ENCODE results near the gene ZNF784. TPM values are rescaled to one million over a fixed set of nuclear protein-coding genes. Genes with fewer than 3 reads are reported as not detected.

The ZNF784 gene
- total RNA-seq, 2 experiments from 2014 or later: 3.6 to 3.7 TPM

DNA sequence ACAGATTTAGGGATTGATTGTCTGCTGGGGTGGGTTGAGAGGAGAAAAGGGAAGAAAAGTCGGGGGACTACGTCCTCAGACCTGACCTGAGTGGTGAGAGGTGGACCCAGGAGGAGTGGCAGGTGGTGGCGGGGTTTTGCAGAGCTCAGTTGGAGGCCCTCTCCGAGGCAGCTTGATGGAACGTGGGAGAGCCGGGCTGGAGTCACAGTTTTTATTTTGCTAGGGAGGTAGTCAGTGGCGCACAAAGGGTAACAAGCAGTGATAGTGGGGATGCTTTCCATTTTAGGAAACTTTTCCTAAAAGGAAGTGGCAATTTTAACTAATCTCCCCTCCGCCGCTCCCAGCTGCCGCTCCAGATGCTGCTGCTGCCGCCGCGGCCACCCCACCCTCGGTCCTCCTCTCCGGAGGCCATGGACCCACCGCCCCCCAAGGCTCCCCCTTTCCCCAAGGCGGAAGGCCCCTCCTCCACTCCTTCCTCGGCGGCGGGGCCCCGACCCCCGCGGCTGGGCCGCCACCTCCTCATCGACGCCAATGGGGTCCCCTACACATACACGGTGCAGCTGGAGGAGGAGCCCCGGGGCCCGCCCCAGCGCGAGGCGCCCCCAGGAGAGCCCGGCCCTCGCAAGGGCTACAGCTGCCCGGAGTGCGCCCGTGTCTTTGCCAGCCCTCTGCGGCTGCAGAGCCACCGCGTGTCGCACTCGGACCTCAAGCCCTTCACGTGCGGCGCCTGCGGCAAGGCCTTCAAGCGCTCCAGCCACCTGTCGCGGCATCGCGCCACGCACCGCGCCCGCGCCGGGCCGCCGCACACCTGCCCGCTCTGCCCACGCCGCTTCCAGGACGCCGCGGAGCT is 18.0 kb upstream of the ZNF784 start:
- DNase-seq (peak; percentile 59), ATAC-seq (peak; percentile 25)
- H3K9me3 Mint-ChIP-seq: peaks cover 4% of the 10 kb centered on the region
- H3K27ac Mint-ChIP-seq: peak overlapping the region; percentile 99
- peaks cover 52% of the 10 kb centered on the region for H3K36me3 Mint-ChIP-seq (ENCODE audit: low read depth)
- ChIA-PET CTCF (interaction anchor here (1.0 to 1.9 kb wide), 5 partner anchors 10 to 36 kb away, joined by 3 to 15 read pairs (median 7); partner anchors contain the start of gene U2AF2), POLR2A (interaction anchor here (1.0 to 3.2 kb wide), 11 partner anchors 9 to 62 kb away, joined by 3 to 12 read pairs (median 5); partner anchors contain the start of genes FIZ1, U2AF2, ZNF524 and ZNF579)
- TF ChIP-seq, protein P1, sequence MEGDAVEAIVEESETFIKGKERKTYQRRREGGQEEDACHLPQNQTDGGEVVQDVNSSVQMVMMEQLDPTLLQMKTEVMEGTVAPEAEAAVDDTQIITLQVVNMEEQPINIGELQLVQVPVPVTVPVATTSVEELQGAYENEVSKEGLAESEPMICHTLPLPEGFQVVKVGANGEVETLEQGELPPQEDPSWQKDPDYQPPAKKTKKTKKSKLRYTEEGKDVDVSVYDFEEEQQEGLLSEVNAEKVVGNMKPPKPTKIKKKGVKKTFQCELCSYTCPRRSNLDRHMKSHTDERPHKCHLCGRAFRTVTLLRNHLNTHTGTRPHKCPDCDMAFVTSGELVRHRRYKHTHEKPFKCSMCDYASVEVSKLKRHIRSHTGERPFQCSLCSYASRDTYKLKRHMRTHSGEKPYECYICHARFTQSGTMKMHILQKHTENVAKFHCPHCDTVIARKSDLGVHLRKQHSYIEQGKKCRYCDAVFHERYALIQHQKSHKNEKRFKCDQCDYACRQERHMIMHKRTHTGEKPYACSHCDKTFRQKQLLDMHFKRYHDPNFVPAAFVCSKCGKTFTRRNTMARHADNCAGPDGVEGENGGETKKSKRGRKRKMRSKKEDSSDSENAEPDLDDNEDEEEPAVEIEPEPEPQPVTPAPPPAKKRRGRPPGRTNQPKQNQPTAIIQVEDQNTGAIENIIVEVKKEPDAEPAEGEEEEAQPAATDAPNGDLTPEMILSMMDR (IDR thresholded peaks at IDR 0.05): no peak
- H3K4me1 Mint-ChIP-seq (ENCODE audit: low read depth): peaks cover 51% of the 10 kb centered on the region
- intact Hi-C loops (cut with micrococcal nuclease): no loop called here
- no peaks in the 10 kb centered on the region for H3K27me3 Mint-ChIP-seq
- peak overlapping the region; percentile 82 for H3K4me3 Mint-ChIP-seq

DNA sequence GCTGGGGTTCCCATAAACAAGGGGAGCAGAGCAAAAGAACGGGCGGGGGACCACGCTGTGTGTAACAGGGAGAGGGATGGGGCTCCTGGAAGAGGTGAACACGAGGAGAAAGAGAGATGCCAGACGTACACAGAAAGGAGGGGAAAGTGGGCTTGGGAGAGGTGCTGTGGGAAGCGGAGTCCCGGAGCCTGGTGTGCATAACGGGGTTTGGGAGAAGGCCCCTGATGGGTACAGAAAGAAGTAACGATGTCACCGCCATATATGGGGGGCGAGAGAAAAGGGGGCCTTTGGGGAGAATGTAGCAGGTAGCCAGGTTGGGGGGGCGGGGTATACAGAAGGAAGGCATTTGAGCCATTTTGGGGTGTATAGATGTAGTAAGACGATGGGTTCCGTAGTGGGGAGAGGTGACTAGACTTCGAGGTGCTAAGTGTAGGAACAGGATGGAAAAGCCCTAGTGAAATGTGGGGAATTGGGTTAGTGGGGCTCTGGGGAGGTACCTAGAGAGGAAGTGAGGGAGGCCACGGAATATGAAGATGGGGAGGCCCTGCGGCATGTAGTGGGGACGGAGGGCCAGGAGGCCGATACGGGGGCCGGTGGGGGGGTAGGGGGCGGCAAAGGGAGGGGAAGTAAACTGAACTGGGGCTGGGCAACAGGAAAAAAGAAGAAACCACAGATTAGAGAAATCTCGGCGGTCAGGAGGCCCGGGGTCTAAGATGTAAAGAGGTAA is 17.2 kb upstream of the ZNF784 start:
- peak overlapping the region; percentile 89 for H3K27ac Mint-ChIP-seq
- ATAC-seq (peak; percentile 4), DNase-seq (peak; percentile 62)
- intact Hi-C loops (cut with micrococcal nuclease): no loop called here
- POLR2A ChIA-PET: interaction anchor here (1.0 to 3.2 kb wide), 7 partner anchors 11 to 42 kb away, joined by 4 to 12 read pairs (median 6); partner anchors contain the start of genes FIZ1, U2AF2, ZNF524 and ZNF865
- H3K4me1 Mint-ChIP-seq (ENCODE audit: low read depth): peaks cover 51% of the 10 kb centered on the region
- CTCF ChIA-PET: interaction anchor here (1.6 to 1.9 kb wide), 4 partner anchors 9 to 35 kb away, joined by 6 to 15 read pairs (median 10); partner anchors contain the start of gene U2AF2
- peaks cover 49% of the 10 kb centered on the region for H3K36me3 Mint-ChIP-seq (ENCODE audit: low read depth)
- TF ChIP-seq, protein P1 (IDR thresholded peaks at IDR 0.05): no peak
- H3K4me3 Mint-ChIP-seq: peak overlapping the region; percentile 82
- peaks cover 4% of the 10 kb centered on the region for H3K9me3 Mint-ChIP-seq
- no peaks in the 10 kb centered on the region for H3K27me3 Mint-ChIP-seq

DNA sequence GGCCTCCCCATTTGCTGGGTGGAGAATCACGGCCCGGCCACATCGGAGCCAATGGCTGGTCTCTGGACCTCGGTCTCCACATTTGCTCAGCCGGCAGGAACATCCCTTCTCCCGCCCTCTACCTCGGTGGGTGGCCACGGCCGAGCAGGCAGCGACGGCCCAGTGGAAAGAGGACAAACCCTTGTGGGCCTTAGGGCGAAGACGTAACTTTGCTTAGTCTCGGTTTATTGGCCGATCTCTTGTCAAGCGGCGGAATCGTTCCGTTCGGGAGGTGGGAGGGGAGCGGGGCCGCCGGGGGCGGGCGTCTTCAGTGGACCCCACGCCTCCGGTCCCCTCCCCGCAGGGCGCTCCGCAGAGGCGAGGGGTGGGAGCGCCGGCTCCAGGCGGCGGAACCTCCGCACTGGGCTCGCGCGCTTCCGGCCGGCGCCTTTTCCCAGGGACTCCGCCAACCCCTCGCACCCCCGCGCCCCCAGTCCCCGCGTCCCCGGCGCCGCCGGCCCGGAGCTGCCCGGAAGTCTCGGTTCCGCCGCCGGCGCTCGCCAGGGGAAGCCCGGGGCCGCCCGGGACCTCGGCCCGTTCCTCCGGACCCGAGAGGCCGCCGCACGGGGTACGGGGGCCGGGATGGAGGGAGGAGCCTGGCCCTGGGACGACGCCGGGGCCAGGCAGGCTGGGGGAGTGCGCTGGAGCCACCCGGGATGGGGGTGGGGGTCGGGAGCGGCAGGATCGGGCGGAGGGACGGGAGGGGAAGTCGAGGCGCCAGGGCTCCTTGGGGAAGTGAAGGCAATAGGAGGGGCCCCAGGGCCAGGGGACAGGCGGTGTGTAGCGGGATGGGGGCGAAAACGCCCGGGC is 16.4 kb upstream of the ZNF784 start, which contains the start of gene ZNF580:
TSS of gene ZNF580 (plus strand) at position 426 of the 849 bp plus-strand sequence. CDS start 1,507 bp downstream, outside the sequence.
- Mint-ChIP-seq H3K4me3 (peak within 1 kb of the TSS; percentile 82), H3K9me3 (peaks cover 4% of the 10 kb centered on the region), H3K4me1 (ENCODE audit: low read depth) (peaks cover 58% of the 10 kb centered on the region), H3K27ac (peak within 1 kb of the TSS; percentile 95), H3K27me3 (no peaks in the 10 kb centered on the region), H3K36me3 (ENCODE audit: low read depth) (peaks cover 56% of the 10 kb centered on the region)
- POLR2A ChIA-PET: interaction anchor here (0.9 kb wide), 1 partner anchor 14 kb away, joined by 3 read pairs; no protein-coding TSS in a partner anchor
- DNase-seq (peak; percentile 71), ATAC-seq (peak; percentile 19)
- CTCF ChIA-PET: interaction anchor here (1.0 to 6.2 kb wide), 4 partner anchors 9 to 390 kb away, joined by 3 to 45 read pairs (median 5); partner anchors contain the start of gene U2AF2
- intact Hi-C loops (cut with micrococcal nuclease): no loop called here
- TF ChIP-seq, protein P1 (IDR thresholded peaks at IDR 0.05): no peak

DNA sequence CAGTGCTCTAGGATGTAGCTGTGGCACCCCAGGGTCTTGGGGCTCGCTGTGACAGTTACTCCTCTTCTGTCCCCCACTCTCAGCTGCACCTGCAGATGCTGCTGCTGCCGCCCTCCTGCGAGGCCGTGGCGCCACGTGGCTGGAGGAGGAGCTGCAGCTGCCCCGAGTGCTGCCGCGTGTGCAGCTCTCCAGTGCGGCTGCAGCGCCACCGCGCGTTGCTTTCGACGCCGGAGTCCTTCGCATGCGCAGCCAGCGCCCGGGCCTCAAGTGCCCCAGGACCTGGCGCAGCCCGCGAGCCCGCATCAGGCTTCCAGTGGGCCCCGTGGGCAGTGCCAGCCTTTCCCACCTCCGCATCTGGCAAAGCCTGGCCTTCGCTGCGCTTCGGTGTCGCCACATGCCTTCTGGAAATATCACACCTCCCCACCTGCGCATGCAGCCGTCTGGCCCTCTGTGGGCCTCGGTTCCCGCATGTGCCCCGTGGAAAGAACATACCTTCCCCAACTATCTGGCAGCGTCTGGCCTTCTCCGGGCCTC is 15.7 kb upstream of the ZNF784 start:
- ATAC-seq (peak; percentile 13), DNase-seq (peak; percentile 81)
- TF ChIP-seq, protein P1 (IDR thresholded peaks at IDR 0.05): no peak
- peaks cover 55% of the 10 kb centered on the region for H3K4me1 Mint-ChIP-seq (ENCODE audit: low read depth)
- H3K27me3 Mint-ChIP-seq: no peaks in the 10 kb centered on the region
- ChIA-PET POLR2A (interaction anchor here (0.8 to 1.3 kb wide), 6 partner anchors 9 to 232 kb away, joined by 3 to 4 read pairs (median 4); partner anchors contain the start of gene UBE2S), CTCF (interaction anchor here (1.0 to 6.2 kb wide), 6 partner anchors 9 to 390 kb away, joined by 3 to 45 read pairs (median 5); partner anchors contain the start of genes U2AF2 and ZNF865)
- H3K4me3 Mint-ChIP-seq: peak overlapping the region; percentile 80
- peaks cover 57% of the 10 kb centered on the region for H3K36me3 Mint-ChIP-seq (ENCODE audit: low read depth)
- H3K9me3 Mint-ChIP-seq: peaks cover 4% of the 10 kb centered on the region
- intact Hi-C loops (cut with micrococcal nuclease): no loop called here
- H3K27ac Mint-ChIP-seq: peak overlapping the region; percentile 95

Data from activated CD8-positive, alpha-beta T cell treated with anti-CD3 and anti-CD28 coated beads for 36 hours (primary cell).